H1 (cell line): ENCODE measurements around the gene PACSIN2. TPM values are rescaled to one million over a fixed set of nuclear protein-coding genes. Genes with fewer than 3 reads are reported as not detected.

ENCODE experiments used
- CTCF ChIA-PET: fragments of 300-600 bp; sonication (Branson Sonifier 250); formaldehyde crosslinking; loops from one replicate; lab custom pipeline; 2021; ENCODE audit not compliant: partially characterized antibody; lab: Charles Lee
- POLR2A ChIA-PET: fragments of 300-600 bp; sonication (Branson Sonifier 250); formaldehyde crosslinking; loops from one replicate; lab custom pipeline; 2021; ENCODE audit warnings: inconsistent platforms; ENCODE audit not compliant: partially characterized antibody; lab: Charles Lee
- DNase-seq, 2 experiments: peaks; one replicate each; pipeline versions ENCODE4 v3.0.0 to v3.0.0-alpha.2; 2010 to 2022; ENCODE audit warnings: low spot score in 2 of 2, low read depth in 1 of 2, mixed read lengths in 1 of 2
- FAIRE-seq: peaks from 2 replicates; lab custom pipeline; 2011; peaks lifted over from hg19 to GRCh38; lab: Jason Lieb, UNC
- H2AFZ ChIP-seq: 2 replicates; pipeline ENCODE4 v1.8.1; 2012; ENCODE audit warnings: low read length, inconsistent platforms
- H2AK5ac ChIP-seq: 2 replicates; pipeline ENCODE4 v1.6.1; 2013; ENCODE audit warnings: low read depth, low read length
- H2BK120ac ChIP-seq: replicated peaks from 2 replicates; pipeline ENCODE3; 2013; ENCODE audit warnings: low read depth, low read length, inconsistent platforms
- H2BK12ac ChIP-seq: 2 replicates; pipeline ENCODE4 v1.6.1; 2013; ENCODE audit warnings: low read depth, low read length
- H2BK15ac ChIP-seq: 2 replicates; pipeline ENCODE4 v1.6.1; 2013; ENCODE audit warnings: low read length
- H2BK20ac ChIP-seq: 2 replicates; pipeline ENCODE4 v1.6.1; 2013; ENCODE audit warnings: low read length
- H2BK5ac ChIP-seq: 2 replicates; pipeline ENCODE4 v1.6.1; 2013; ENCODE audit warnings: low read depth, low read length
- H3K14ac ChIP-seq: 2 replicates; pipeline ENCODE4 v1.6.1; 2013; ENCODE audit warnings: inconsistent platforms; ENCODE audit not compliant: insufficient read length
- H3K18ac ChIP-seq: 2 replicates; pipeline ENCODE4 v1.6.1; 2013; ENCODE audit warnings: low read length; ENCODE audit errors: extremely low read depth
- H3K23ac ChIP-seq: 2 replicates; pipeline ENCODE4 v1.6.1; 2013; ENCODE audit warnings: inconsistent platforms; ENCODE audit not compliant: insufficient read length
- H3K23me2 ChIP-seq: 2 replicates; pipeline ENCODE4 v1.6.1; 2013; ENCODE audit warnings: low read depth, low read length
- H3K27ac ChIP-seq: 2 replicates; pipeline ENCODE4 v1.6.1; 2011; ENCODE audit warnings: low read depth, low read length, inconsistent platforms
- H3K27me3 ChIP-seq, 4 experiments: replicated peaks in 1 of 4; 1 replicate in 1 of 4; 2 replicates in 3 of 4; pipeline versions ENCODE4 v1.6.1 to v1.8.1; 2011 to 2013; ENCODE audit warnings: low read length in 3 of 4, mild to moderate bottlenecking in 3 of 4, inconsistent platforms in 2 of 4, mixed read lengths in 2 of 4, moderate library complexity in 1 of 4; ENCODE audit not compliant: control insufficient read depth in 3 of 4, insufficient read depth in 3 of 4; ENCODE audit errors: extremely low read depth in 1 of 4
- H3K36me3 ChIP-seq, 4 experiments: 2 replicates each; pipeline versions ENCODE4 v1.6.1 to v1.8.1; 2011 to 2013; ENCODE audit warnings: mild to moderate bottlenecking in 4 of 4, low read length in 3 of 4, moderate library complexity in 2 of 4, control low read depth in 1 of 4, inconsistent platforms in 1 of 4; ENCODE audit not compliant: insufficient read depth in 4 of 4, control insufficient read depth in 2 of 4
- H3K4ac ChIP-seq: replicated peaks from 2 replicates; pipeline ENCODE3; 2013; ENCODE audit warnings: low read length, low read depth, mixed read lengths, inconsistent platforms; ENCODE audit not compliant: insufficient read length
- H3K4me1 ChIP-seq, 4 experiments: replicated peaks in 1 of 4; 1 replicate in 1 of 4; 2 replicates in 3 of 4; pipeline versions ENCODE4 v1.6.1 to v1.8.1; 2011 to 2013; ENCODE audit warnings: low read length in 3 of 4, inconsistent platforms in 2 of 4, mixed read lengths in 1 of 4; ENCODE audit not compliant: insufficient read depth in 4 of 4, control insufficient read depth in 3 of 4
- H3K4me2 ChIP-seq, 2 experiments: 2 replicates each; pipeline versions ENCODE4 v1.6.1 to v1.8.1; 2011 to 2013; ENCODE audit warnings: low read depth in 2 of 2, low read length in 2 of 2, control low read depth in 1 of 2, inconsistent platforms in 1 of 2, mild to moderate bottlenecking in 1 of 2; ENCODE audit not compliant: insufficient read depth in 1 of 2
- H3K4me3 ChIP-seq, 4 experiments: fragments of 200-600, 300-600 bp in 1 of 4; sonication (generic), shearing (Covaris generic), sonication (Bioruptor Twin) in 1 of 4; 2 replicates each; pipeline versions ENCODE4 v1.5.1 to v1.8.1; 2011 to 2016; ENCODE audit warnings: low read length in 4 of 4, low read depth in 3 of 4, control low read depth in 2 of 4, inconsistent platforms in 2 of 4, mild to moderate bottlenecking in 2 of 4, mixed read lengths in 1 of 4, moderate library complexity in 1 of 4; ENCODE audit not compliant: insufficient read depth in 2 of 4; ENCODE audit errors: extremely low read depth in 1 of 4
- H3K56ac ChIP-seq: replicated peaks from 2 replicates; pipeline ENCODE3; 2013; ENCODE audit warnings: low read depth, mild to moderate bottlenecking, mixed read lengths, low read length, inconsistent platforms; ENCODE audit not compliant: insufficient read length
- H3K79me1 ChIP-seq: 2 replicates; pipeline ENCODE4 v1.6.1; 2013; ENCODE audit warnings: low read depth, low read length, control low read depth
- H3K79me2 ChIP-seq, 2 experiments: 2 replicates each; pipeline versions ENCODE4 v1.6.1 to v1.8.1; 2012 to 2013; ENCODE audit warnings: low read length in 2 of 2, mild to moderate bottlenecking in 2 of 2, inconsistent platforms in 1 of 2; ENCODE audit not compliant: insufficient read depth in 2 of 2, control insufficient read depth in 1 of 2
- H3K9ac ChIP-seq, 4 experiments: replicated peaks in 1 of 4; 1 replicate in 1 of 4; 2 replicates in 3 of 4; pipeline versions ENCODE4 v1.6.1 to v1.8.1; 2011 to 2013; ENCODE audit warnings: low read depth in 3 of 4, low read length in 3 of 4, control low read depth in 2 of 4, mild to moderate bottlenecking in 2 of 4, moderate library complexity in 2 of 4, inconsistent platforms in 1 of 4; ENCODE audit errors: extremely low read depth in 1 of 4
- H3K9me3 ChIP-seq, 2 experiments: 2 replicates each; pipeline versions ENCODE4 v1.6.1 to v1.8.1; 2012 to 2013; ENCODE audit warnings: mild to moderate bottlenecking in 2 of 2, moderate library complexity in 2 of 2, control low read depth in 1 of 2, inconsistent platforms in 1 of 2, low read depth in 1 of 2, low read length in 1 of 2, mixed read lengths in 1 of 2; ENCODE audit not compliant: insufficient read depth in 2 of 2
- H4K20me1 ChIP-seq, 2 experiments: replicated peaks in 1 of 2; 2 replicates each; pipeline versions ENCODE3 to v1.8.1; 2011 to 2013; ENCODE audit warnings: inconsistent platforms in 2 of 2, low read length in 2 of 2, mild to moderate bottlenecking in 1 of 2; ENCODE audit not compliant: insufficient read depth in 2 of 2, control insufficient read depth in 1 of 2
- H4K5ac ChIP-seq: 2 replicates; pipeline ENCODE4 v1.6.1; 2013; ENCODE audit warnings: low read length, low read depth, mixed read lengths, inconsistent platforms; ENCODE audit not compliant: insufficient read length
- H4K8ac ChIP-seq: 2 replicates; pipeline ENCODE4 v1.8.0; 2013; ENCODE audit warnings: mild to moderate bottlenecking, moderate library complexity, low read length, inconsistent platforms; ENCODE audit not compliant: insufficient read depth; ENCODE audit errors: extremely low read depth
- H4K91ac ChIP-seq: replicated peaks from 2 replicates; pipeline ENCODE3; 2013; ENCODE audit warnings: low read length, mixed read lengths, inconsistent platforms; ENCODE audit not compliant: insufficient read length
- CHD1 ChIP-seq: IDR thresholded peaks from 2 replicates; pipeline ENCODE4 v1.6.1; 2012; ENCODE audit warnings: low read depth, low read length, improper control_type of control experiment
- CTCF ChIP-seq, 3 experiments: IDR thresholded peaks; 1 replicate in 2 of 3; 2 replicates in 1 of 3; pipeline versions ENCODE4 v1.5.1 to v1.6.1; 2011; ENCODE audit warnings: low read length in 3 of 3, mild to moderate bottlenecking in 3 of 3, inconsistent platforms in 2 of 3, low read depth in 1 of 3, moderate library complexity in 1 of 3; ENCODE audit not compliant: insufficient read depth in 1 of 3; ENCODE audit errors: control extremely low read depth in 1 of 3
- RAD21 ChIP-seq, 2 experiments: IDR thresholded peaks in 1 of 2; conservative IDR thresholded peaks in 1 of 2; 2 replicates each; pipeline ENCODE4 v1.6.1; 2011; ENCODE audit warnings: low read depth in 2 of 2, low read length in 2 of 2, improper control_type of control experiment in 1 of 2, inconsistent platforms in 1 of 2, mild to moderate bottlenecking in 1 of 2, moderate library complexity in 1 of 2
- WGBS, 2 experiments: shearing (Covaris generic) in 1 of 2; methylation state at CpG; one replicate each; pipeline versions ENCODE4 v1.1.6 to v1.1.7; 2013 to 2015; ENCODE audit warnings: low lambda C conversion rate in 2 of 2, mixed read lengths in 2 of 2, inconsistent platforms in 1 of 2, low coverage in 1 of 2, missing lambda C conversion rate in 1 of 2; ENCODE audit not compliant: insufficient replicate concordance in 2 of 2, insufficient coverage in 1 of 2, insufficient read length in 1 of 2; ENCODE audit errors: extremely low coverage in 1 of 2, missing lambda C conversion rate in 1 of 2; 5-methylcytosine and 5-hydroxymethylcytosine counted together
- polyA plus RNA-seq, 7 experiments: library from polyadenylated mRNA; depleted of rRNA in 3 of 7; stranded (reverse) in 5 of 7; unstranded in 2 of 7; fragments of >200 nt in 5 of 7; fragments of 200-250 nt in 2 of 7; gene quantifications; 1 replicate in 5 of 7; 2 replicates in 1 of 7; 4 replicates in 1 of 7; pipeline versions ENCODE4 v1.2.1 to v1.2.3, GENCODE V29; 2011 to 2013; ENCODE audit warnings: missing spikeins in 2 of 7, mixed read lengths in 2 of 7
- total RNA-seq: library from RNA; stranded (reverse); fragmentation: NEBNext Ultra II Directional; extraction: Animal tissue kit (Norgen Biotek cat#: 25700); gene quantifications from 2 replicates; pipeline ENCODE4 v1.2.1, GENCODE V29; 2021

PACSIN2 gene
- total and polyA plus RNA-seq, 2 of the 8 experiments (the other 6 are each of a cell fraction or from before 2014, with no cell fraction given): 44.8 to 64.2 TPM

GRCh38 chr22:42820045-42820763 lies 194.7 kb downstream of the PACSIN2 start:
- peaks cover 0 to 4% of the 10 kb centered on the region in 2 experiments; a peak in 2 of 4 replicates for H3K9me3 ChIP-seq
- no peaks in the 10 kb centered on the region for H3K79me2 ChIP-seq
- DNase-seq: no peak
- H3K23me2 ChIP-seq: peaks cover 2% of the 10 kb centered on the region; the same call in 1 of the 2 replicates
- FAIRE-seq: peak; percentile 73
- TF ChIP-seq CTCF (IDR thresholded peaks at IDR 0.05; ENCODE audit: control extremely low read depth in 1 of 3, insufficient read depth in 1 of 3, low read depth in 1 of 3, low read length in 3 of 3): peak in 2 of 3 experiments; percentile 40 to 62; a peak in 2 of 4 replicates
- peak; percentile 70 to 73 for TF ChIP-seq RAD21 (IDR thresholded peaks at IDR 0.05 in 1 of 2, conservative IDR thresholded peaks at IDR 0.05 in 1 of 2; ENCODE audit: low read depth in 2 of 2, low read length in 2 of 2)
- no peak for TF ChIP-seq CHD1
- TF ChIP-seq, all 59 proteins: peak for 2
- H3K4ac ChIP-seq: no peak overlapping the region
- no peak overlapping the region for H3K23ac ChIP-seq
- no peak overlapping the region for H2AFZ ChIP-seq
- no peak overlapping the region for H2AK5ac ChIP-seq
- H3K79me1 ChIP-seq: no peaks in the 10 kb centered on the region
- CTCF ChIA-PET: interaction anchor here (0.5 to 4.3 kb wide), 46 partner anchors 8 to 437 kb away, joined by 3 to 37 read pairs (median 5); no protein-coding TSS in a partner anchor
- H2BK12ac ChIP-seq: no peak overlapping the region
- H4K91ac ChIP-seq: no peak overlapping the region
- H3K4me3 ChIP-seq: no peak overlapping the region
- H3K9ac ChIP-seq: no peak overlapping the region
- no peak overlapping the region for H2BK20ac ChIP-seq
- H3K18ac ChIP-seq: no peak overlapping the region
- H2BK5ac ChIP-seq: no peak overlapping the region
- H3K27me3 ChIP-seq: no peaks in the 10 kb centered on the region
- H2BK15ac ChIP-seq: no peak overlapping the region
- no peak overlapping the region for H3K14ac ChIP-seq
- no peaks in the 10 kb centered on the region for H4K20me1 ChIP-seq
- H2BK120ac ChIP-seq: no peak overlapping the region
- H4K8ac ChIP-seq: no peak overlapping the region
- no peak overlapping the region for H3K27ac ChIP-seq
- H4K5ac ChIP-seq: no peak overlapping the region
- no peak overlapping the region for H3K56ac ChIP-seq
- no peak overlapping the region for H3K4me2 ChIP-seq
- H3K4me1 ChIP-seq: no peaks in the 10 kb centered on the region
- no peaks in the 10 kb centered on the region; a peak in 1 of 8 replicates for H3K36me3 ChIP-seq
- WGBS, 2 experiments: 77% methylated on average over 9 of the region's 9 CpGs; no CpG with 5 or more reads in 1 of the 2 experiments
- POLR2A ChIA-PET: interaction anchor here (1.4 kb wide), 1 partner anchor 205 kb away, joined by 4 read pairs; the partner anchor contains the start of gene POLDIP3
